Measurements from ENCODE around the gene SLC50A1.
A peak's percentile ranks its signal among the peaks of the same experiment; 100 is the strongest.

SLC50A1 gene

DNA sequence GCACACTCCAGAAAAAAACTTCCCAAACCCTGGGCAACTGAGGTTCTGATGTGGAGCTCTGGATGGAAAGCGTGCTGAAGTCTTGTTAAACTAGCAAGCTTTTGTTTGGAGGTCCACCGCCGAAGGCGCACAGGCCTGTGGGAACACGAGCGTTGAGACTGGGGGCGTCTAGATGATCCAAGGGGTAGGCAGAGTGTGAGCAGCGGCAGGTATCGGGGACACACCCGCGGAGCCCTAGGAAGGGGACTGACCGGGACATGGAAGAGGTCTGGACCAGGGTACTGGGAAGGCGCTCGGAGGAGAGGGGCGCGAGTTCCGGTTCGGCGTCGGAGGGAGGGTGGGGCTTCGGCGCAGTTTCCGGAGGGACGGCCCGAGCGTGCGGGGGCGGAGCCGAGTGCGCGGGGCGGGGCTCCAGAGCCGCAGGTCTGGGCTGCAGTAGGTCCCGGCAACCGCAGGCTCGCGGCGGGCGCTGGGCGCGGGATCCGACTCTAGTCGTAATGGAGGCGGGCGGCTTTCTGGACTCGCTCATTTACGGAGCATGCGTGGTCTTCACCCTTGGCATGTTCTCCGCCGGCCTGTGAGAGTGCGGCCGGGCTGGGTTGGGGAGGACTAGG lies at the start of gene SLC50A1:
Gene SLC50A1, plus strand, starts transcription at position 438 of the 614 bp plus-strand sequence. Its CDS starts 60 bp downstream, at position 498.
- DNase-seq: peak; percentile 93

DNA sequence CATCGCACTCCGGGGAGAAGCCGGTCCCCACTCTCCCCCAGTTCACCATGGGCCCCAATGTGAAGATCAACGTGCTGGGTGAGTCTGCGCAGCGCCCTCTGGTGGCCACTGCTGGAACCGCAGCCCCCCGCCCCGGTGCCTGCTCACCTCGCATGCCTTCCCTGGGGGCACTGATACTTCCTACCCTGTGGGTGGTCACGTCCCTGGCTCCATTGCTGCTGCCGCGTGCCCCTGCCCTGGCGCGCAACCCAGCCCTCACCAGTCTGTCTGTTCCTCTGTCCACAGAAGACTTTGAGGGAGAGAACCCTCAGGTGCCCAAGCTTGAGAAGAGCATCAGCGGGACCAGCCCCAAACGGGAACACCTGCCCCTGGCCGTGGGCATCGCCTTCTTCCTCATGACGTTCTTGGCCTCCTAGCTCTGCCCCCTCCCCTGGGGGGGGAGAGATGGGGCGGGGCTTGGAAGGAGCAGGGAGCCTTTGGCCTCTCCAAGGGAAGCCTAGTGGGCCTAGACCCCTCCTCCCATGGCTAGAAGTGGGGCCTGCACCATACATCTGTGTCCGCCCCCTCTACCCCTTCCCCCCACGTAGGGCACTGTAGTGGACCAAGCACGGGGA lies 49.4 kb upstream of the SLC50A1 start:
- peak; percentile 82 for DNase-seq

GRCh38 chr1:155086856-155087535 lies 48.7 kb upstream of the SLC50A1 start:
- no peak for DNase-seq

DNA sequence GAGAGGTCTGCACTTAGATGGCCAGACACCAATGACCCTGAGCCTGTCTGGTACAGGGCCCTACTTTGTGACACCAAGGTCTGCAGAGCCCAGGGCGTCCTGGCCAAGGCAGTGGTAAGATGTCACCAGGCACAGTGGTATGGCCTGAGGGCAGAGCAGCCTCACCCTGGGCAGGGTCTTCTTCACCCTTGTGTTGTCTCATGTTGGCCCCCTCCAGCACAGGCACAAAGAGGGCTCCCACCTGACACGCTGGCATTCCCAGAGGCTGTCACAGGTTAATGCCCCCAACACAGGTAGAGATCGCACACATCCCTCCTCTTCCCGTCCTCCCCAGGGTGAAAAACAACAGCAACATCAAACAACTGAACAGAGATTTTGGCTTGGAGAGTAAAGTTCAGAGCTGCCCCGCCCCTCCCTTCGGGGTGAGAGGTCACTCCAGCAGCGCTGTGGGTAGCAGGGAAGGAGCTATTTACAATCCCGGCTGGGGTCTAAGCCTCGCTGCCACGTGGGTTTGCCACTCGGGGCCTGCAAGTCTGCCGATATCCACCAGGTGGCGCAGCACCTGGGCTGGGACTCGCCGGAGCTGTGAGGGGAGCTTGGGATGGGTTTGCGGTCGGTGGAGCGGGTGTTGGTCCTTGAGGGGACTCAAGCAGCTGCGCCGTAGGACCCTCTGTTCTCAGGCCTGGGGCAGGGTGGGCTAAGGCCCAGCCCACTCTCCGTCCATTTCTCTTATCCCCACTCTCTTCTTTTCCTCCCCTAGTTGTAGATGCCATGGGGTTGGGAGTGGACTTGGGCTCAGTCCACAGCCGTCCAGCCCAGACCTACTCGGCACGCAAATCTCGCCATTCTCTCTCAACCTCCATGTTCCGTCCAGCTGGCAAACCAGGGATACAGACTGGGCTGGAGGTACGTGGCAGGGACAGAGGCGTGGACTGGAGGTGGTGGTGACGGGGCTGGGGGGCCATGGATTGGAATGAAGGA lies 44.3 kb upstream of the SLC50A1 start:
- DNase-seq: peak; percentile 82

GRCh38 chr1:155092131-155092530 lies 43.5 kb upstream of the SLC50A1 start:
- no peak for DNase-seq

DNA sequence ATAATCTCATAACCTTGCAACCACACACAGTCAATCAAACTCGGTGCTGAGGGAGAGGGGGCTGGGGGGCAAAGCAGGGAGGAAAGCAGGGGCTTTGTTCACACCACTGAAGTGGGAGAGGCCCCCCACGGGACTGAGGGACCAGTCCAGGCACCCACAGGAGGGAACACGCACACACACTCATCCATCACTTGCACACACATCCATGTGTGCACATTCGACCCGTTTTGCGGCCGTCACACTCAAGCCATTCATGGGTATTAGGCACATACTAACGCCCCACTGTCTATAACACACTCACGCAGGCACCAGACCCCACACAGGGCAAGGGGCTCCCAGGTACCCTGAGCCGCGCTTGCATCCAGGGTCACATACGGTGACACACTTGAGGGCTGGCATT lies 43.0 kb upstream of the SLC50A1 start:
- no peak for DNase-seq

GRCh38 chr1:155093911-155094621 lies 41.6 kb upstream of the SLC50A1 start:
- peak; percentile 35 for DNase-seq

GRCh38 chr1:155094622-155094948 lies 41.1 kb upstream of the SLC50A1 start:
- no peak for DNase-seq

- DNase-seq: no peak
These were observed 36.3 kb upstream of the SLC50A1 start for GRCh38 chr1:155099331-155099730.

DNA sequence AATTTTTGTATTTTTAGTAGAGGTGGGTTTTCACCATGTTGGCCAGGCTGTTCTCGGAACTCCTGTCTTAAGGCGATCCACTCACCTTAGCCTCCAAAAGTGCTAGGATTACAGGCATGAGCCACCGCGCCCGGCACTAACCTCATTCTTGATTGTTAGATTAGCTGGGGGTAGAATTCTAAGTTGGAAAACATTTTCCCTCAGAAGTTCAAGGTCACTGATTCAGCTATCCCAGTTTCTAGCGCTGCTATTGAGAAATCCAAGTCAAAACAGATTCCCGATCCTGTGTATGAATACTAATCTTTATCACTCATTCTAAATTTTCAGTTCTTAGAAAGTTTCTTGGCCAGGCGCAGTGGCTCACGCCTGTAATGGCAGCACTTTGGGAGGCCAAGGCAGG lies 32.3 kb upstream of the SLC50A1 start:
- DNase-seq: no peak

GRCh38 chr1:155104605-155105534 lies 30.8 kb upstream of the SLC50A1 start:
- DNase-seq: no peak

DNA sequence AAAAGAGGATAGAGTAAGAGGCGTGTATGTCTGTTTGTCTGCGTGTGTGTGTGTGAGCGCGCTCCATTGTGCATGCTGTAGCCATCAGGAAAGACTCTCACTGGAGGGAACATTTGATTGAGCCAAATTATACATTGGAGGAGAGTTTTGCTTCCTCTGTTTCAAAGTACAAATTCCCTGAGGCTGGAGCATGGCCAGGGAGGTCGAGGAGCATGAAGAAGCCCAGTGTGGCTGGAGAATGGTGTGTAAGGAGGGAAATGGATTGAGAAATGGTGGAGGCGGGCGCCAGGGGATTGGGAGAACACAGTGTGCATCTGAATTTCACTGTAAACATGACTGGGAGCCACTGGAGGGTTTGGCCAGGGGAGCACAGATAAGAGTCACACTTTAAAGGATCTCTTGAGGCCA lies 30.0 kb upstream of the SLC50A1 start:
- no peak for DNase-seq

DNA sequence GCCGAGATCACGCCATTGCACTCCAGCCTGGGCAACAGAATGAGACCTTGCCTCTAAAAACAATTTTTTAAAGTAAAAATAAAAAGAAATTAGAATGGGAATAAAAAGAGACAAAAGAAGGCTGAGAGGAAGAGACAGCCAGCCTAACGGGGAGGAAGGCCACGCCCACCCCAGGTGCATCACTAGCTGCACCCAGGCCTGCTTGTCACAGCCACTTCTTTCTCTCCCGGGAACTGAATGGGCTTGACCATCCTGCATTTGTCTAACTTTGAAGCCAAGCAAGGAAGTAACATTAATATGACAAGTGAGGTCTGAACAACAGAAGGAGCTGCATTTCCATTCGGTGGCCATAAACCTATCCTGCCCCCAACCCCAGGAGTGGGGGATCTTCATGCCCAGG lies 28.8 kb upstream of the SLC50A1 start:
- DNase-seq: no peak

- DNase-seq: no peak
These were observed 28.1 kb upstream of the SLC50A1 start for GRCh38 chr1:155107309-155108264.

DNA sequence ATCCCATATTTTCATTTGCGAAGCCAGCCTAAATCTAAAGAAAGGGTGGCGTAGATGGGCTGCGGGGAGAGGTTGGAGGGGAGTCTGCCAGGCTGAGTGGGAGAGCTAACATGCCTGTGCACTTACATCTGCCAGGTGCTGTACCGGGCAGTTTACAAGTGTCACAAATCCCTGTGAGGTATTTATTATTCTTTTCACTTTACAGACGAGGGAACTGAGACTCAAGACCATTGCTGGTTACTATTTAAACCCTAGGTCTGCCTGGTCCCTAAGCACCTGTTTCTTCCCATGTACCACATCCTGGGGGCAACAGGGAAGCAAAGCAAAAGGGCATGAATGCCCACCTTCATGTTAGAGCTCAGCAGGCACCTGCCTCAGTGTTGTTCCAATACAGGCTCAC lies 27.4 kb upstream of the SLC50A1 start:
- DNase-seq: no peak

DNA sequence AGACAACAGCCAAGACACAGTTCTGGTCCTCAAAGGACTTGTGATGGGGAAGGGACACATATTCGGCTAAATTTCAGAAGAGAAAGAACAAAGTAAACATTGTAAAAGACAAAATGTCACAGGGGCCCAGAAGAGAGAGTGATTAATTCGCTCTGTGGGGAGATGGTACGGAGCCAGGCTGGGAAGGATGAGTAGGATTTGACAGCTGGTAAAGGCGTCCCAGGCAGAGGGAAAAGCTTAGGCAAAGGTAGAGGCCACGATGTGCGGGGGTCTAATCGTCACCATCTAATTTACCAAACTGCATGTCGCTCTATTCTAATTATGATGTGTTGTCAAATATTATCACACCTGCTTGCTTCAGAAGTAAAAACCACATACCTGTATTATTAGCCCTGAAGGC lies 25.3 kb upstream of the SLC50A1 start:
- no peak for DNase-seq

- DNase-seq: no peak
These were observed 24.8 kb upstream of the SLC50A1 start for GRCh38 chr1:155110826-155111225.

DNA sequence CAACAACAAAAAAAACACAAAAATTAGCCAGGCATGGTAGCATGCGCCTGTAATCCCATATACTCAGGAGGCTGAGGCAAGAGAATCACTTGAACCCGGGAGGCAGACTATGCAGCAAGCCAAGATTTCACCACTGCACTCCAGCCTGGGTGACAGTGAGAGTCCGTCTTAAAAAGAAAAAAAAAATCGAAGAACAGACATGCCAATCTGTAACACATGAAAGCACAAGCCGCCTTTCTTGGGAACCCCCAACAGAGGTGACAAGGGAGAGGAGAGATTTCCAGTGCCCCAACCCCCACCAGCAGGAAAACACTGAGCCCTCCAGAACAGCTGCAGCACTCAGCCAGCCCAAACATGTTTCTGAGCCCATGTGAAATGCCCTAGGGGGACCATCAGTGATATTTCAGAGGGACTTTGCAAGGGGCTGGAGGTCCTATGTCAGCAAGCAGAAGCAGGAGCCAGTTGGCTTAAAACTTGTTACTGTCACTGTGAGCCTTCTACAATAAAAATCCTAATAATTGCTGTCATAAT lies 22.1 kb upstream of the SLC50A1 start:
- no peak for DNase-seq

- DNase-seq: no peak
These were observed 19.4 kb upstream of the SLC50A1 start for GRCh38 chr1:155116113-155116764.

Data from CD4-positive, alpha-beta T cell treated with Interleukin-21 for 1 hour (primary cell).